Measurements from ENCODE around the gene FAM237B.
A peak's percentile ranks its signal among the peaks of the same experiment; 100 is the strongest.
"Not testable (repeated sequence)": the region's sequence is repeated elsewhere in the genome, so short reads cannot be mapped to it uniquely, and the experiment has no call there.

Gene FAM237B

DNA sequence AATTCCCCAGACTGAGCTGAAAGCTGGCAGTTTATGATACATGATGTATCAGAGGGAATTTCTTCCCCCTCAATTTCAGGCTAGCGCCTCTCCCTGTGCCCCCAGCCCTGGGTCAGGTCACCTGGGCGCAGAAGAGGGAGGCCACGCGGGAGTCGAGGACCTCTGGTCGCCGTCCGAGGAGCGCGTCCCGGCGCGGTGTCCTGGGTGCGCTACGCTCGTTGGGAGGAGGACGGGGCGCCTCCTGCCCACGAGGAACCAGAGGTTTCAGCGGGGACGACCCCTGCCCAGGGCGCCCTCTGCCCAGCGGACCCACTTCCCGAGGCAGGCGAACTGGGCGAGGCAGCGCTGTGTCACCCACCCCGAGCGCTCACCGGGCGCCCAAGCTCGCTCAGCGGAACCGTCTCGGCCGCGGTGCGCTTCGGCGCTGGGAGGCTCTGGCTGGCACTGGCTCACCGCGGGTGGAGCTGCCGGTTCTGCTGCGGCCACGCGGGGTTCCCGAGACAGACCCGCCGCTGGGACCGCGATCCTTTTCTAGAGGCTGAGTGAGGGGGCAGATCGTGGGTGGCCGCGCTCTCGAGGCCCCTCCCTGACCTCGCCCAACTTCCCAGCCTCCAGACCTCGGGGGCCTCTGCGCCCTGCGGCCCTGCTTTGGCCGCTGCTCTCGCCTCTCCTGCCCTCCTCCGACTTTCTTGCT lies at the start of gene FAM237B:
TSS of gene FAM237B (minus strand) at position 504 of the 694 bp plus-strand sequence. CDS start 1,556 bp downstream, outside the sequence.
- H3K36me3 Mint-ChIP-seq (ENCODE audit: low read depth), result no peaks in the 10 kb centered on the region
- H3K27me3 Mint-ChIP-seq (ENCODE audit: low read depth), result peaks cover 55% of the 10 kb centered on the region
- no peak within 1 kb of the TSS for H3K4me3 Mint-ChIP-seq
- no peak within 1 kb of the TSS for H3K27ac Mint-ChIP-seq
- DNase-seq (ENCODE audit: low spot score), result no peak
- peaks cover 4% of the 10 kb centered on the region for H3K4me1 Mint-ChIP-seq (ENCODE audit: low read depth)
- no peaks in the 10 kb centered on the region for H3K9me3 Mint-ChIP-seq

DNA sequence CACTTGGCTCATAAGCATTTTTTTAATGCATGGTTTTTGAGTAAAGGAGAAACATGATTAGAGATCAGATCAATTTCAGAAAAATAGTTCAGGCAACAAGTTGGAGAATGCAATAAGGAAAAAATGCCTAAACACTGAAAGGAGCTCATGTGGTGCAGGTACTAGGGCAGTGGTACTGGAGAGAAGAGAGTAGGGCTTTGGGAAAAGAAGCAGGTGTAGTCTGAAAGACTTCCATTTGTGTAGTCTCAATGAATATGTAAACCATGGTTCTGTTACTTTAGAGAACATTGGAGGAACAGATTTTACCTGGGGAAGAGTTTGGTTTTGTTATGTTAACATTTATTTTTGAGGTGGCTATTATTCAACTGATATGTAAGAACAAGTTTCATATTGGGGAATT lies 30.9 kb upstream of the FAM237B start:
- DNase-seq (ENCODE audit: low spot score), result no peak
- no peak overlapping the region for H3K27ac Mint-ChIP-seq
- peaks cover 56% of the 10 kb centered on the region for H3K36me3 Mint-ChIP-seq (ENCODE audit: low read depth)
- no peak overlapping the region for H3K4me3 Mint-ChIP-seq
- no peaks in the 10 kb centered on the region for H3K27me3 Mint-ChIP-seq (ENCODE audit: low read depth)
- H3K4me1 Mint-ChIP-seq (ENCODE audit: low read depth), result peaks cover 13% of the 10 kb centered on the region
- H3K9me3 Mint-ChIP-seq, result peaks cover 13% of the 10 kb centered on the region

GRCh38 chr7:90350032-90350431 lies 28.9 kb upstream of the FAM237B start:
- H3K4me3 Mint-ChIP-seq; H3K9me3 Mint-ChIP-seq; H3K27me3 Mint-ChIP-seq (ENCODE audit: low read depth); DNase-seq (ENCODE audit: low spot score); H3K27ac Mint-ChIP-seq: not testable (repeated sequence)
- peaks cover 28% of the 10 kb centered on the region for H3K4me1 Mint-ChIP-seq (ENCODE audit: low read depth)
- H3K36me3 Mint-ChIP-seq (ENCODE audit: low read depth), result peaks cover 39% of the 10 kb centered on the region

GRCh38 chr7:90349305-90349704 lies 28.2 kb upstream of the FAM237B start:
- Mint-ChIP-seq H3K27ac (no peak overlapping the region), H3K27me3 (ENCODE audit: low read depth) (no peaks in the 10 kb centered on the region), H3K4me1 (ENCODE audit: low read depth) (peaks cover 31% of the 10 kb centered on the region), H3K4me3 (no peak overlapping the region), H3K9me3 (no peaks in the 10 kb centered on the region), H3K36me3 (ENCODE audit: low read depth) (peaks cover 36% of the 10 kb centered on the region)
- DNase-seq (ENCODE audit: low spot score), result no peak

GRCh38 chr7:90347759-90348158 lies 26.7 kb upstream of the FAM237B start:
- DNase-seq (ENCODE audit: low spot score), result no peak
- Mint-ChIP-seq H3K9me3 (no peaks in the 10 kb centered on the region), H3K4me3 (peak overlapping the region; percentile 97), H3K27ac (peak overlapping the region; percentile 98), H3K27me3 (ENCODE audit: low read depth) (no peaks in the 10 kb centered on the region), H3K4me1 (ENCODE audit: low read depth) (peaks cover 31% of the 10 kb centered on the region), H3K36me3 (ENCODE audit: low read depth) (peaks cover 28% of the 10 kb centered on the region)

DNA sequence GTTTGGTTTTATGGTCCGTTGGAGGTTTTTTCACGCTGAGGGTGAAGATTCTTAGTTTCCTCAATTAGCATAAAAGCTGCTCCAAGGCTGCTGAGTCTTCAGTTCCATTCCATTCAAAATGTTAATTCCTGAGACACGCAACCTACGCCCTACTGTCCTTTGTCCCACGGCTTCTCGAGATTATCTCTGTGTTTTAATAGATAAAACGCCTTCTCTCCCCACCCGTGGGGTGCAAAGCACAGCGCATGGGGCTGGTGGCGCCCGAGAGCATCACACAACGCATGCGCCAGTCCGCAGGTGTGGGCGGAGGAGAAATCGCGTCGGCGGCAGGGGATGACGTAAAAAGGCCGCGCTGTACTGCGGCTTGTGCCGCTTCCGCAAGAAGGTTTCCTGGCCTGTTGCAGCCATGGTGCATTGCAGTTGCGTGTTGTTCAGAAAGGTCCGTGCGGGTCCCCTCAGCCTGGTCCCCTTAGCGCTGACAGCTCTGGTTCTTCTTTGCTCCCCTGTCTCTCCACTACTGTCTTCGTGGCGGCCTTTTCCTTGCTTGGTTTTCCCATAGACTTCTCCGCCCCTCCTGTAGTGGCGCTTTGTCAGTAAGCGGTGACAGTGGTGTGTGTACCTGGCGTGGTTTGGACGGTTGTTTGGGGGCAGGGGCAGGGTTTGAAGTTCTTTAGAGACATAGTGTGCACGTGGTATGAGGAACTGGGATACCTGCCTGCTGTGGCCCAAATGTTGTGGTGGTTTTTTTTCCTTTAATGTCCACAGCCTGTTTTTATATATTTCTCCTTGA lies 25.4 kb upstream of the FAM237B start, which contains the start of gene GTPBP10:
TSS of gene GTPBP10 (plus strand) at position 381 of the 790 bp plus-strand sequence. CDS start at position 407, 26 bp downstream.
- Mint-ChIP-seq H3K9me3 (no peaks in the 10 kb centered on the region), H3K4me3 (peak within 1 kb of the TSS; percentile 97), H3K4me1 (ENCODE audit: low read depth) (peaks cover 31% of the 10 kb centered on the region), H3K27ac (peak within 1 kb of the TSS; percentile 98), H3K27me3 (ENCODE audit: low read depth) (no peaks in the 10 kb centered on the region), H3K36me3 (ENCODE audit: low read depth) (peaks cover 18% of the 10 kb centered on the region)
- DNase-seq (ENCODE audit: low spot score), result peak; percentile 94

- no peaks in the 10 kb centered on the region for H3K27me3 Mint-ChIP-seq (ENCODE audit: low read depth)
- H3K4me3 Mint-ChIP-seq, result peak overlapping the region; percentile 97
- no peaks in the 10 kb centered on the region for H3K9me3 Mint-ChIP-seq
- peaks cover 31% of the 10 kb centered on the region for H3K4me1 Mint-ChIP-seq (ENCODE audit: low read depth)
- no peak for DNase-seq (ENCODE audit: low spot score)
- peak overlapping the region; percentile 98 for H3K27ac Mint-ChIP-seq
- peaks cover 18% of the 10 kb centered on the region for H3K36me3 Mint-ChIP-seq (ENCODE audit: low read depth)
Observed at GRCh38 chr7:90345595-90346335, 24.7 kb upstream of the FAM237B start.

DNA sequence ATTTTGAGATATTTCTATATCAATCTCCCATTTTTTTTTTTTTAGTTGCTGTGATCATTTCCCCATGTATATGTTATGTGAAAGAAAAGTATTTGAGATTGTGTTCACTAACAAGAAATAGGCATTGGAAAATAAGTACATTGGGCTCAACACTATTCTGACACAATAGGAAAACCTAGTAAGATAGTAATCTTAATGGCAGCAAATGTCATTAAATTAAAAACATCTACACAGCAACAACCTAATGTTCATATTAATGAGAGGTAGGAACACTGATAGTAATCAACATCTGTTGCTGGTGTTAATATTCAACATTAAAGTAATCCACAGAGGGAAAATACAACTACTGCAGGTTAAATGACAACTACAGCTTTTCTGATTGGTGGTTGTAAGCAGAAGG lies 23.9 kb upstream of the FAM237B start:
- Mint-ChIP-seq H3K9me3 (no peaks in the 10 kb centered on the region), H3K27ac (peak overlapping the region; percentile 98), H3K27me3 (ENCODE audit: low read depth) (no peaks in the 10 kb centered on the region), H3K4me1 (ENCODE audit: low read depth) (peaks cover 31% of the 10 kb centered on the region), H3K4me3 (peak overlapping the region; percentile 97), H3K36me3 (ENCODE audit: low read depth) (peaks cover 14% of the 10 kb centered on the region)
- DNase-seq (ENCODE audit: low spot score), result no peak

DNA sequence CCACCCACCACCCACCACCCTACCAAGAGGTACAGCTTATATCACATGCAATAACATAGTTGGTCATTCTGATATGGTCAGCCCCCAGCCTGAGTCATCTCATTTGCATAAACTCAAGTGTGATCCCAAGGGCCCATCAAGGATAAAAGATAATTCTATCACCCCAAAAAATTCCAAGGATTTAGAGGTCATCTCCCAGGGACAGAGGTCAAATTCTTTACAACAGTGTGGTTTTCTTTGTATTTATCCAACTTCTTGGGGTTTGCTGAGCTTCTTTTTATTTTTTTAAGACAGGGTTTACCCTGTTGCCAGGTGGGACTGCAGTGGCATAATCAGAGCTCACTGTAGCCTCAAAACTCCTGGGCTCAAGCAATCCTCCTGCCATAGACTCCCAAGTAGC lies 16.0 kb upstream of the FAM237B start:
- H3K4me1 Mint-ChIP-seq (ENCODE audit: low read depth), result no peaks in the 10 kb centered on the region
- no peak for DNase-seq (ENCODE audit: low spot score)
- peaks cover 6% of the 10 kb centered on the region for H3K27me3 Mint-ChIP-seq (ENCODE audit: low read depth)
- H3K9me3 Mint-ChIP-seq, result no peaks in the 10 kb centered on the region
- H3K27ac Mint-ChIP-seq, result no peak overlapping the region
- H3K4me3 Mint-ChIP-seq, result no peak overlapping the region
- H3K36me3 Mint-ChIP-seq (ENCODE audit: low read depth), result no peaks in the 10 kb centered on the region

- H3K9me3 Mint-ChIP-seq; H3K27me3 Mint-ChIP-seq (ENCODE audit: low read depth); DNase-seq (ENCODE audit: low spot score); H3K4me3 Mint-ChIP-seq; H3K4me1 Mint-ChIP-seq (ENCODE audit: low read depth); H3K27ac Mint-ChIP-seq; H3K36me3 Mint-ChIP-seq (ENCODE audit: low read depth): not testable (repeated sequence)
Observed at GRCh38 chr7:90334926-90335325, 13.8 kb upstream of the FAM237B start.

DNA sequence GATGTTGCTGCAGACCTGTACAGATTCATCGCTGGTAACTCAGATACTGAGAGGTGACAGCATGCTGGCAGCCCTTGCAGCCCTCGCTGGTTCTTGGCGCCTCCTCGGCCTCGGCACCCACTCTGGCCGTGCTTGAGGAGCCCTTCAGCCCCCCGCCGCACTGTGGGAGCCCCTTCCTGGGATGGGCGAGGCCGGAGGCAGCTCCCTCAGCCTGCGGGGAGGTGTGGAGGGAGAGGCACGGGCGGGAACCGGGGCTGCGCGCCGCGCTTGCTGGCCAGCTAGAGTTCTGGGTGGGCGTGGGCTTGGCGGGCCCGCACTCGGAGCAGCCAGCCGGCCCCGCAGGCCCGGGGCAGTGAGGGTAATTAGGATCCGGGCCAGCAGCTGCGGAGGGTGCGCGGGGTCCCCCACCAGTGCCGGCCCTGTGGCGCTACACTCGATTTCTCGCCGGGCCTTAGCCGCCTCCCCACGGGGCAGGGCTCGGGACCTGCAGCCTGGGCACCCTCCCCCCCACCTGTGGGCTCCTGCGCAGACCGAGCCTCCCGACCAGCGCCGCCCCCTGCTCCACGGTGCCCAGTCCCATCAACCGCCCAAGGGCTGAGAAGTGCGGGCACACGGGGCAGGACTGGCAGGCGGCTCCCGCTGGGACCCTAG lies 13.2 kb upstream of the FAM237B start:
- H3K4me1 Mint-ChIP-seq (ENCODE audit: low read depth), result no peaks in the 10 kb centered on the region
- no peaks in the 10 kb centered on the region for H3K9me3 Mint-ChIP-seq
- no peak for DNase-seq (ENCODE audit: low spot score)
- no peak overlapping the region for H3K27ac Mint-ChIP-seq
- H3K36me3 Mint-ChIP-seq (ENCODE audit: low read depth), result no peaks in the 10 kb centered on the region
- peaks cover 9% of the 10 kb centered on the region for H3K27me3 Mint-ChIP-seq (ENCODE audit: low read depth)
- H3K4me3 Mint-ChIP-seq, result no peak overlapping the region

DNA sequence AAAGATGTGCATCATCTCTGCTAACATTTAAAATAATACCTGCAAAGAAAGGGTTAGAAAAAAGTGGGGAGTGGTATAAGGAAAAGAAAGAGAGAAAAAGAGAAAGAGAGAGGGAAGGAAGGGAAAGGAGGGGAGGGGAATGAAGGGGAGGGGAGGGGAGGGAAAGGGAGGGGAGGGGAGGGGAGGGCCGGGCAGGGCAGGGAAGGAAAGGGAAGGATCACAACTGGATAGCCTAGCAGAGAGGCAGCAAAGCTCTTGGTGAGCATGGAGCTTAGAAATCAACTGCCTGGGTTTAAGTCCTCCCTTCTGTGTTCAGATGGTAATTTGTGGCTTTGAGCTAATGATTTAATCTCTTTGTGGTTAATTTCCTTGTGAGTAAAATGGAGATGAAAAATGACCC lies 5.4 kb upstream of the FAM237B start:
- no peaks in the 10 kb centered on the region for H3K36me3 Mint-ChIP-seq (ENCODE audit: low read depth)
- no peak for DNase-seq (ENCODE audit: low spot score)
- peaks cover 21% of the 10 kb centered on the region for H3K27me3 Mint-ChIP-seq (ENCODE audit: low read depth)
- no peak overlapping the region for H3K4me3 Mint-ChIP-seq
- H3K27ac Mint-ChIP-seq, result no peak overlapping the region
- H3K9me3 Mint-ChIP-seq, result no peaks in the 10 kb centered on the region
- H3K4me1 Mint-ChIP-seq (ENCODE audit: low read depth), result no peaks in the 10 kb centered on the region

GRCh38 chr7:90322837-90323236 lies 1.7 kb upstream of the FAM237B start:
- H3K4me1 Mint-ChIP-seq (ENCODE audit: low read depth), result peaks cover 4% of the 10 kb centered on the region
- DNase-seq (ENCODE audit: low spot score), result no peak
- H3K4me3 Mint-ChIP-seq, result no peak overlapping the region
- no peaks in the 10 kb centered on the region for H3K36me3 Mint-ChIP-seq (ENCODE audit: low read depth)
- no peaks in the 10 kb centered on the region for H3K9me3 Mint-ChIP-seq
- no peak overlapping the region for H3K27ac Mint-ChIP-seq
- H3K27me3 Mint-ChIP-seq (ENCODE audit: low read depth), result peaks cover 50% of the 10 kb centered on the region
